Mucosa of rectum (tissue), 2 donors: ENCODE results near the gene COLEC11.
A peak's percentile ranks its signal among the peaks of the same experiment; 100 is the strongest.

ENCODE experiments used
- H3K27ac ChIP-seq, 2 donors: one replicate each; pipeline ENCODE4 v1.7.0; 2013; ENCODE audit warnings: inconsistent platforms in 2 of 2, low read depth in 2 of 2, low read length in 2 of 2
- H3K27me3 ChIP-seq, 2 donors: one replicate each; pipeline ENCODE4 v1.7.0; 2013; ENCODE audit warnings: low read length in 2 of 2; ENCODE audit not compliant: control insufficient read depth in 2 of 2, insufficient read depth in 2 of 2
- H3K36me3 ChIP-seq, 2 donors: one replicate each; pipeline ENCODE4 v1.7.0; 2013; ENCODE audit warnings: low read length in 2 of 2; ENCODE audit not compliant: control insufficient read depth in 2 of 2, insufficient read depth in 2 of 2
- H3K4me1 ChIP-seq, 2 donors: one replicate each; pipeline ENCODE4 v1.7.0; 2013; ENCODE audit warnings: low read length in 2 of 2, mild to moderate bottlenecking in 1 of 2; ENCODE audit not compliant: control insufficient read depth in 2 of 2, insufficient read depth in 2 of 2
- H3K4me3 ChIP-seq, 2 donors: one replicate each; pipeline ENCODE4 v1.7.0; 2013; ENCODE audit warnings: low read length in 2 of 2
- H3K9ac ChIP-seq, 2 donors: one replicate each; pipeline ENCODE4 v1.7.0; 2013; ENCODE audit warnings: low read length in 2 of 2, low read depth in 1 of 2, mild to moderate bottlenecking in 1 of 2
- H3K9me3 ChIP-seq, 2 donors: one replicate each; pipeline ENCODE4 v1.7.0; 2013; ENCODE audit warnings: low read length in 2 of 2; ENCODE audit not compliant: control insufficient read depth in 2 of 2
- donor health status: healthy.
- donor health status: Normal muscosa, but diverticular disease.

The COLEC11 gene

DNA sequence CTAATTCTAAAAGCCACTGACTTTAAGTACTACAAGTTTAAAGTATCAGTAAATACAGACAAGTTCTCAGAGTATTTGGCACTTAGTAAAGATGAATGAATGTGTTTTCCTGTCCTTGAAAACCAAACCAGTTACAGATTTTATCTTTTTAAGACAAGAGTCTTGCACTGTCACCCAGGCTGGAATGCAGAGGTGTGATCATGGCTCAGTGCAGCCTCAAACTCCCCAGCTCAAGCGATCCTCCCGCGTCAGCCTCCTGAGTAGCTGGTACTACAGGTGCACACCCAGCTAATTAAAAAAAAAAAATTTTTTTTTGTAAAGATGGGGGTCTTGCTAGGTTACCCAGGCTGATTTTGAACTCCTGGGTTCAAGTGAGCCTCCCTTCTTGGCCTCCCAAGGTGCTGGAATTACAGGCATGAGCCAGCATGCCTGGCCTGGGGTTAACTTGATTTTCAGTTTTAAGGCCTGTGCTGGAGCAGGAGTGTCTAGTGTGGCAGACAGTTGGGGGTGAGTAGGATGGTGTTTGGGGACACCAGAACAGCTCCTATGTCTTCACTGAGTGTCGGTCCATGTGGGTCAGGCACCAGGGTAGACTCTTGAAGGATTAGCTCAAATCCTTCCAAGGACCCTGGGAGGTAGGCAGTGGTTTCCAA is 10.2 kb upstream of the COLEC11 start:
- no peaks in the 10 kb centered on the region for H3K9me3 ChIP-seq

GRCh38 chr2:3585261-3586109 is 9.4 kb upstream of the COLEC11 start:
- Histone ChIP-seq H3K4me3 (peak overlapping the region in 1 of 2 donors; percentile 20), H3K27me3 (no peaks in the 10 kb centered on the region), H3K27ac (peak overlapping the region; percentile 58 to 83), H3K4me1 (peaks cover 0 to 9% of the 10 kb centered on the region in 2 donors), H3K9me3 (no peaks in the 10 kb centered on the region), H3K9ac (peak overlapping the region; percentile 43 to 52), H3K36me3 (peaks cover 23 to 27% of the 10 kb centered on the region in 2 donors)

More for the DNA sequence above, 10.2 kb upstream of the COLEC11 start:
- Histone ChIP-seq H3K4me3 (no peak overlapping the region), H3K9ac (peak overlapping the region; percentile 1 to 52), H3K36me3 (peaks cover 30 to 33% of the 10 kb centered on the region in 2 donors), H3K27ac (peak overlapping the region; percentile 58 to 83), H3K27me3 (no peaks in the 10 kb centered on the region), H3K4me1 (peaks cover 0 to 9% of the 10 kb centered on the region in 2 donors)

DNA sequence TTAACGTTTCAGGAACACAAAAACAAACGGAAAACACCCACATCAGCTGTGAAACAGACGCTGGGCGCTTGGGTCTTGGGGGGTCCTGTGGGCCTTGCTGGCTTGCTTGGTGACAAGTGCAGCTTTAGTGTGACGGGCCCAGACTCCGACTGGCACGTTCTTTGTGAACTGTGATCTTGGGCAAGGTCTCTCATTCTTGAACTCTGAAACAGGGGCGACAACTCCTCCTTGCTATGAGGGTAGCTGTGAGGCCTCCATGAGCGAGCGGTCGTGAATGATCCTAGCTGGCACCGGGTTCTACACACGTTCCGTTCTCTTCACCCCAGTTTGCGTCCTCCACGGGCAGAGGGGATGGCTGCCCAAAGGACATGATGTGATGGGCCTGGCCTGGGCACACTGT is 8.7 kb upstream of the COLEC11 start:
- no peaks in the 10 kb centered on the region for H3K9me3 ChIP-seq
- peak overlapping the region in 1 of 2 donors; percentile 43 for H3K9ac ChIP-seq
- H3K4me3 ChIP-seq = no peak overlapping the region
- H3K27ac ChIP-seq = peak overlapping the region; percentile 14 to 83
- peaks cover 0 to 9% of the 10 kb centered on the region in 2 donors for H3K4me1 ChIP-seq
- no peaks in the 10 kb centered on the region for H3K27me3 ChIP-seq
- H3K36me3 ChIP-seq = peaks cover 16 to 21% of the 10 kb centered on the region in 2 donors

GRCh38 chr2:3587021-3587420 is 7.9 kb upstream of the COLEC11 start:
- no peak overlapping the region for H3K27ac ChIP-seq
- no peak overlapping the region for H3K9ac ChIP-seq
- no peaks in the 10 kb centered on the region for H3K9me3 ChIP-seq
- peaks cover 8 to 13% of the 10 kb centered on the region in 2 donors for H3K36me3 ChIP-seq
- no peaks in the 10 kb centered on the region for H3K27me3 ChIP-seq
- H3K4me3 ChIP-seq = no peak overlapping the region
- H3K4me1 ChIP-seq = peaks cover 0 to 9% of the 10 kb centered on the region in 2 donors

DNA sequence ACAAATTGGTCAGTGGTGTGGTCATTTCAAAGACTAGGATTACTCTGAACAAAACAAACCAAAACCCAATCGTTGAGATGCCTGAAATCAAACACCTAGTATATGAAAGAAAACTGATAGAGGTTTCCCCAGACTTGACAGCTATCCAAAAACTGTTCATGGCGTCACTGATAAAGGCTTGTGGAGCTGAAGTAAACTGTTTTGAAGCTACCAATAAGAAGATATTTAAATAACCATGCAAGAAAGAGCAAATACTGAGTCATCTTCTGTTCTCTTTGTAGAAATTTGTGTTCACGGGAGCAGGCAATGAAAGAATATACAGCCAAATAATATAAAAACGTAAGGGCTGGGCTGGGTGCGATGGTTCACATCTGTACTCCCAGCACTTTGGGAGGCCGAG is 7.5 kb upstream of the COLEC11 start:
- Histone ChIP-seq H3K4me3 (no peak overlapping the region), H3K4me1 (peaks cover 0 to 9% of the 10 kb centered on the region in 2 donors), H3K9me3 (no peaks in the 10 kb centered on the region), H3K27ac (no peak overlapping the region), H3K36me3 (peaks cover 7 to 12% of the 10 kb centered on the region in 2 donors), H3K27me3 (no peaks in the 10 kb centered on the region), H3K9ac (no peak overlapping the region)

DNA sequence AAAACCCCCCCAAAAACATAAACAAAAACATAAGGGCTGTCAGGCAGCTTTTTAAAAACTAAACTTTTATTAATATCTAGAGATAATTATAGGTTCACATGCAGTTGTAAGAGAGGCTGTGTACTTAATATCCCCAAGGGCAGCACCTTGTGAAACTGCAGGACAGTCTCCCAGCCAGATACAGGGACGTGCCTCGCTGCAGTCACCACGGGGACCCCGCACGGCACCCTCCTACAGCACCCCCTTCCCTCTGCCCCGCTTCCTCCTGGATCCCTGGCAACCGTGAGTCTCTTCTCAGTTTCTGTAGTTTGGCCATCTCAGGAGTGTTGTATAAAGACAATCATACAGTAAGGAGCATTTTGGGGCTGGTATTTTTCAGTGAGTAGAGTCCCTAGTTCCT is 6.8 kb upstream of the COLEC11 start:
- Histone ChIP-seq H3K4me1 (peaks cover 0 to 9% of the 10 kb centered on the region in 2 donors), H3K27ac (no peak overlapping the region), H3K9me3 (no peaks in the 10 kb centered on the region), H3K9ac (no peak overlapping the region), H3K27me3 (no peaks in the 10 kb centered on the region), H3K36me3 (peaks cover 3 to 12% of the 10 kb centered on the region in 2 donors), H3K4me3 (no peak overlapping the region)

- Histone ChIP-seq H3K36me3 (peaks cover 0 to 8% of the 10 kb centered on the region in 2 donors), H3K4me1 (peaks cover 0 to 9% of the 10 kb centered on the region in 2 donors), H3K9me3 (no peaks in the 10 kb centered on the region), H3K27me3 (no peaks in the 10 kb centered on the region), H3K4me3 (no peak overlapping the region), H3K9ac (no peak overlapping the region), H3K27ac (no peak overlapping the region)
These were observed 5.8 kb upstream of the COLEC11 start for GRCh38 chr2:3589086-3589485.

- H3K27ac ChIP-seq = no peak overlapping the region
- no peaks in the 10 kb centered on the region for H3K9me3 ChIP-seq
- H3K36me3 ChIP-seq = no peaks in the 10 kb centered on the region
- H3K9ac ChIP-seq = no peak overlapping the region
- H3K27me3 ChIP-seq = no peaks in the 10 kb centered on the region
- H3K4me3 ChIP-seq = no peak overlapping the region
- H3K4me1 ChIP-seq = no peaks in the 10 kb centered on the region
These were observed 492 bp downstream of the COLEC11 start for GRCh38 chr2:3595404-3595803.

DNA sequence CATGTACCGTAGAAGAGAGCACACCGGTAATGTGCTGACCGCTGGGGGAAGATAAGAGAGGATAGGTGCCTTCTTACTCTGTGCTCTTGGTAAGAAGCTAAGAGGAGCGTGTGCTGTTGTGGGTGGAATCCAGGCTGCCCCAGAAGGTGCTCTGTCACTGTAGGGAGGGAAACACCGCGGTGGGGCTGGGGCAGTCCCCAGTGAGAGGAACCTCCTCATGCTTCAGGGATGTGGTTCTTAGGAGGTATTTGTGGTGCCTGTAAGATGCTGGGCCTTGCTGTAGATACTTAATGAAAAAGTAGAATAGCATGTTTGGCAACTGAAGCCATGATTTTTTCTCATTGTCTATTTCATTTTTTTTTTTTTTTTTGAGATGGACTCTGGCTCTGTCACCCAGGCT is 1.1 kb downstream of the COLEC11 start:
- Histone ChIP-seq H3K27ac (no peak overlapping the region), H3K27me3 (no peaks in the 10 kb centered on the region), H3K36me3 (no peaks in the 10 kb centered on the region), H3K4me3 (no peak overlapping the region), H3K4me1 (no peaks in the 10 kb centered on the region), H3K9ac (no peak overlapping the region), H3K9me3 (no peaks in the 10 kb centered on the region)

DNA sequence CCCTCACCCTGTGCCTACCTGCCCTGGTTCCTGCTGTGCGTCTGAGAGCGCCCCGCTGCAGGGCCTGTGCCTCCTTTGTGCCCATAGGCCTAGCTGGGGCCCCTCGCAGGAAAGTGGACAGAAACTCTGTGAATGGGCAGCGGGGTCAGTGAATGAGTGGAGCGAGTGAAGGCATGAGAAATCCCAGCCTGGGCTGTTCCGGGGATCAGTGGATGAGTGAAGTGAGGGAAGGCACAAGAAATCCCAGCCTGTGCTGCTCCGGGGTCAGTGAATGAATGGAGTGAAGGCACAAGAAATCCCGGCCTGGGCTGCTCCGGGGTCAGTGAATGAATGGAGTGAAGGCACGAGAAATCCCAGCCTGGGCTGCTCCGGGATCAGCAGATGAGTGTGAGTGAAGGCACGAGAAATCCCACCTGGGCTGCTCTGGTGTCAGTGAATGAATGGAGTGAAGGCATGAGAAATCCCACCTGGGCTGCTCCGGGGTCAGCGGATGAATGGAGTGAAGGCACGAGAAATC is 2.0 kb downstream of the COLEC11 start:
- H3K4me3 ChIP-seq = no peak overlapping the region
- no peaks in the 10 kb centered on the region for H3K27me3 ChIP-seq
- no peaks in the 10 kb centered on the region for H3K9me3 ChIP-seq
- H3K4me1 ChIP-seq = no peaks in the 10 kb centered on the region
- H3K27ac ChIP-seq = no peak overlapping the region
- no peaks in the 10 kb centered on the region for H3K36me3 ChIP-seq
- H3K9ac ChIP-seq = no peak overlapping the region
